ENCODE results near the gene NRG3.

Gene NRG3

DNA sequence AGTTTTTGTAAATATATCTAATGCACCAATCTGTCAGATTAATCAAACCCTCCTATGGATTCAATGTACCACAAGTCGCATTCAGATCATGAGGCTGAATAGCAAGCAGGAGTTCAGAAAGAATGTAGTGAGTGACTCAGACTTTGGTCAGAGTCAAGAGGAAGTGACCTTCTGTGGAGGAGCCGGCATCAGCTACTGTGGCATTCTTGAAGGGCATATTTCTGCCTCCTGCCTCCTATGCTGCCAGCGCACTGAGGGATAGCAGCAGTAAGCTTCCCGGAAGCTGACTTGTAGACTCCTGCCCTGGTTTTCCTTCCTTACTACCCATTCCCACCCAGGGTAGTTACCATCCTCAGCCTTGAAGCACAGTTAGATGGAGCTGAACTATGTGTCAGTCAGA lies 867.5 kb downstream of the NRG3 start:
- DNase-seq = no peak

DNA sequence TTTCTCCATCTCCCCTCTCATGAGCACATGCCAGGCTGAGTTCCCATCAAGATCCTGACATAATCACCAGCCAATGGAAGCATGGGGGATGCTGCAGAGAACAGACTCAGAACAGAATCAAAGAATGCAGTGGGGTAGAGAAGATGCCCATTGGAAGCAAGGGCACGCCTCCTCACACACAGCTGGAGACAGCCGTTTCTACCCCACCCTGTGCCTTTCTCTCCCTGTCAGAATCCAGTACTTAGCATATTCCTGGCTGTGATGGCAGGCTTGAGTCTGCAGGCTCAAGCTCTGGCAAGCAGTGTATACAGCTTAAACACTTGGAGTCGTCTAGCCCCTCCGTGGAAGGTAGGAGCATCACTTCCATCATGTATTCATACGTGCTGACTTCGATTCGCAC lies 867.9 kb downstream of the NRG3 start:
- DNase-seq = no peak

GRCh38 chr10:82750538-82750937 lies 875.5 kb downstream of the NRG3 start:
- no peak for DNase-seq

- no peak for DNase-seq
Measured at GRCh38 chr10:82757397-82757796, 882.4 kb downstream of the NRG3 start.

- no peak for DNase-seq
Measured at GRCh38 chr10:82757901-82758300, 882.9 kb downstream of the NRG3 start.

- DNase-seq = no peak
Measured at GRCh38 chr10:82759050-82759449, 884.1 kb downstream of the NRG3 start.

- no peak for DNase-seq
Measured at GRCh38 chr10:82762641-82763040, 887.6 kb downstream of the NRG3 start.

DNA sequence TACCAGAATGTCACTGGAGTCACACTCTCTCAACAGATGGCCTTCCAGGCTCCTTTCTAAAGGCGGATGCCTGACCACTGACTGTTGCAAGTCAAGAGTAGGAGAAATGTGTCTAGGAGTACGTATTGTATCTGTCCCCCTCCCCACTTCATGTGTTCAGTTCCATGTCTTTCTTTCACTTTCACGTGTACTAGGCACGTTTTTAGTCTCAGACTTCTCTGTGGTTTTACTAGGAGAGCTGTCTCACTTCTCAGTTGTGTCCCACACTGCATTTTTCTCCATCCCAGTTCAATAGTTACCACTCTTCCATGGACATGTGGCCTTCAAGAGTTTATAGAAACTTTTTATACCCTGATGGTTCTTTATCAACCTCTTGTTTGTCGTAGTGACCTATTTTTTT lies 893.0 kb downstream of the NRG3 start:
- no peak for DNase-seq

GRCh38 chr10:82778908-82779307 lies 903.9 kb downstream of the NRG3 start:
- DNase-seq = no peak

DNA sequence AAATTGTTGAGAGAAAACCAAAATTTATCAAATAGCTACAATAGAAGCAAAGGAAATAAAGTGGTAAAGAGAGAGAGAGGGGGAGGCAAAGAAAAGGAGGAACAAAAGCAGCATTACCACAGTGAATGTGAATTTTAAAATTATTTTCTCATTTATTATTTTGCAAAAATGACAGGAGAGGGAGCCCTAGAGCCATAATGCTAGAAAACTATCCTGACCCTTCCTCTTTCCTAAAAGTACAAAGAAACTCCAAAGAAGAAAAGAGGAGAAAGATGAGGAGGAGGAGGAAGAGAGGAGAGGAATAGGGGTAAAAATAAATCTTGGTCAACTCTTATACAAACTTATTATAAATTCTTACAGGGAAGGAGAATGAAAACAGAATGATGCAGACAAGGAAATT lies 921.5 kb downstream of the NRG3 start:
- DNase-seq = no peak

- DNase-seq = no peak
Measured at GRCh38 chr10:82801289-82801688, 926.3 kb downstream of the NRG3 start.

GRCh38 chr10:82811621-82812020 lies 936.6 kb downstream of the NRG3 start:
- peak; percentile 7 for DNase-seq

DNA sequence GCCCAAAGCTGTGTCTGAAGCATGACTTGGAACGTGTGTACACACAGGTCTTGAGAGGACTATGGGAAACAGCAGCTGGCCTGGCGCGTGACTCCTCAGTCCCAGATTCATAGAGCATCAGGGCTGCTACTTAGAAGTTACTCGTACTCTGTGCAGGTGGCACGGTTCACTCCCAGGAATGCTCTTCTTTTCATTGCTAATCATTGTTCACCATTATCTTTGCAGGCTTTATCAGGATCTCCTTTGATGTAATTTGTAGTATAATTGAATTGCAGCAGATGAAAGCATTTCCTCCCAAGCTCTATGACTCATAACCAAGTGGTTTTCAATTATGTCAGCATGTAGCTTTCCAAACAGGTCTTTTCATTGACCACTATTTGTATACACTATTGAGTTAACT lies 938.9 kb downstream of the NRG3 start:
- no peak for DNase-seq

DNA sequence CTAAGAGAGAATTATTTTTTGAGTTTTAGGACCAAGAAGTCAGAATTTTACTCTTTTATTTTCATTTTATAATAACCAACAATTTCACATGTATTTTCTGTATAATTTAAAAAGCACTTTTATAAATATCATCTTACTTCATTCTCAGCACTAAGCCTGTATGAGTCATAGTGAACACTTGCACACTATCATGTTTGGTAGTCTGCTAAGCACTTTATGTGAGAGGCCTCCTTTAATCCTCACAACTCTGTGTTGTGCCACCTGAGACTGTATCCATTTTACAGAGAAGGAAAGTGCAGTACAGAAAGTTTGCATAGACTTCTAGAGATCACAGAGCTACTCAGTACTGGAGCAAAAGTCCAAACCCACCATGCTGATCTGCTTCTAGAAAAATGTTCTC lies 939.6 kb downstream of the NRG3 start:
- DNase-seq = no peak

DNA sequence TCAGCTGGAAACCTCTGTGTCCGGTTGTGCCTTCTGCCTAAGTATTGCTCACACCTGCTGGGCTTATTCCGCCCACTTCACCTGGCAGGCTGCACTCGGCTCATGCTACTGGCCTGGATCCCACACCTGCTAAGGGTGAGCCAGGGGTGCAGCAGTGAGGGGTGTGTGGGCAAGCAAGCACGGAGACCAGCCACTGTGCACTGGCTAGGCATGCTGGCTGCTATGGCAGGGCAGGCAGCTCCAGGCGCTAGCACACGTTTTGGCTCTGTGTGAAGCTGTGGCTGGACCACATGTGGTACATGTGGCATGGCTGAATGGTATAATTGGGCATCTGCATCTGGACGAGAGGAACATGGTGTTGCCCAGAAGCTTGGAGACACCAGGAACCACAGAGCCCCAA lies 940.7 kb downstream of the NRG3 start:
- no peak for DNase-seq

GRCh38 chr10:82817676-82818422 lies 942.9 kb downstream of the NRG3 start:
- DNase-seq = no peak

GRCh38 chr10:82821043-82821442 lies 946.0 kb downstream of the NRG3 start:
- DNase-seq = no peak

GRCh38 chr10:82826132-82826531 lies 951.1 kb downstream of the NRG3 start:
- no peak for DNase-seq

GRCh38 chr10:82827901-82828300 lies 952.9 kb downstream of the NRG3 start:
- DNase-seq = no peak

GRCh38 chr10:82847242-82847641 lies 972.2 kb downstream of the NRG3 start:
- no peak for DNase-seq

GRCh38 chr10:82850191-82850590 lies 975.2 kb downstream of the NRG3 start:
- DNase-seq = no peak

DNA sequence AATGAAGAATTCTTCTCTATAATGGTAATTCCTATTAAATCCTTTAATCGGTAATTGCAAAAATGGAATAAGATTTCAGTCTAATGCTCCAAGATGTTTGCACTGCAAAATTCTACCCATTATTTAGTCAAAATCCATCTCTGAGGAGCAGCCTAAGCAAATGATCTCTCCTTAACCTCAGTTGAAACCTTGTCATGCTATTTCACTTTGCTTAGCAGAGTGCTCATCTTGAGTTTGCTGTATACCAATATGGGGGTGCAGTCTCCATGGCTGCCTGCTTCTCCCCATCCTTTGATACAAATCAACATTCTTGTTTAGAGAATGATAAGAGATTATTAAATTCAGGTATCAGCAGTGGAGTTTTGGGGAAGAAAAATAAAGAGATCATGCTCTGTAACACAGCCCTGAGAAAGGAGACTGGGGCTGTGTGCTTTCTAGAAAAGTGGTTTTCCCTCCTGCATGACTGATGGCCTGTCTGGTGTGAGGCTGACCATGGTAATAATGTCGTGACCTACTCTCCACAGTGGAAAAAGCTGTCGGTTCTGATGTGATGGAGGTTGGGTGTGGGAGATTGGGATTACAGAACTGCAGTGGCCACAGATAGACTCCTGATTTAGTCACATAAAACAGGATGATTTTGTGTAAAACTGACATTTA lies 982.1 kb downstream of the NRG3 start:
- no peak for DNase-seq

DNA sequence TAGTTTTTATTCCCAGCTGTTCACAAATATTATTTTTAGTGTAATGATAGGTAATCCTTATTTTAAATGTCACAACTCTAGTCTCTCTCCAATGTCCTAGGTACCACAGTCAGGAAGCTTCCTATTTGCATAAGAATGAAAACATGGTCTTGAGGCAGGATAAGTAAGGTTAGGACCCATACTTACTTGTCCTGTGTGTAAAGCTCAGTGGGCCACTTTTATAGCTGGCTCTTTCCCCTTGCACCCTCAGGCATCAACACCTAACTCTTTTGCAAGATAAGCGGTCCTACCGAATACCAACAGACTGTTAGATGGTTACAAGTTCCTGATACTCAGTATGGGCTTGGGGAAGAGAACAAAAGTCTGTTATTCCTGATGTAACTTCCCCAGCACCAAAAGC lies 986.9 kb downstream of the NRG3 start:
- no peak for DNase-seq

- no peak for DNase-seq
Measured at GRCh38 chr10:82865366-82865765, 990.4 kb downstream of the NRG3 start.
